Gastroesophageal sphincter (tissue), 4 donors: ENCODE measurements around the gene WNT9A. TPM values are rescaled to one million over a fixed set of nuclear protein-coding genes. Genes with fewer than 3 reads are reported as not detected.
"Not testable (repeated sequence)": the region's sequence is repeated elsewhere in the genome, so short reads cannot be mapped to it uniquely, and the experiment has no call there.

Experiments used
- ATAC-seq: fragments of 150-250 bp; one replicate; pipeline ENCODE4 v1.9.1; 2016; ENCODE audit warnings: mild to moderate bottlenecking, moderate library complexity
- H3K27ac ChIP-seq, 4 donors: fragments of 200-600 bp; sonication (generic) in 3 of 4; 1 replicate in 3 of 4; 2 replicates in 1 of 4; pipeline ENCODE4 v1.5.1; 2016 to 2019
- H3K27me3 ChIP-seq: fragments of 200-600 bp; sonication (generic); one replicate; pipeline ENCODE4 v1.5.1; 2019
- H3K36me3 ChIP-seq, 2 donors: fragments of 200-600 bp; sonication (generic); one replicate each; pipeline ENCODE4 v1.5.1; 2019; ENCODE audit warnings: control low read depth in 1 of 2
- H3K4me1 ChIP-seq, 3 donors: fragments of 200-600 bp; sonication (generic); 1 replicate in 2 of 3; 2 replicates in 1 of 3; pipeline ENCODE4 v1.5.1; 2016 to 2019; ENCODE audit warnings: control low read depth in 2 of 3
- H3K4me3 ChIP-seq, 2 donors: fragments of 200-600 bp; sonication (generic); one replicate each; pipeline ENCODE4 v1.5.1; 2019; ENCODE audit warnings: mild to moderate bottlenecking in 1 of 2, moderate library complexity in 1 of 2
- H3K9me3 ChIP-seq, 3 donors: fragments of 200-600 bp; sonication (generic); one replicate each; pipeline ENCODE4 v1.5.1; 2017 to 2019; ENCODE audit warnings: control low read depth in 2 of 3
- CTCF ChIP-seq, 4 experiments: fragments of 200-600 bp in 2 of 4; fragments of 450-650 bp in 2 of 4; sonication (generic) in 1 of 4; IDR thresholded peaks; one replicate each; pipeline ENCODE4 v1.5.1; 2017 to 2019; ENCODE audit warnings: antibody characterized with exemption in 4 of 4, mild to moderate bottlenecking in 2 of 4, moderate library complexity in 2 of 4
- EP300 ChIP-seq: sonication (generic); formaldehyde crosslinking; IDR thresholded peaks from one replicate; pipeline ENCODE4 v1.6.1; 2017; ENCODE audit warnings: antibody characterized with exemption, mild to moderate bottlenecking
- POLR2A ChIP-seq, 2 donors: fragments of 450-650 bp; IDR thresholded peaks; one replicate each; pipeline ENCODE4 v1.6.1; 2017; ENCODE audit warnings: antibody characterized with exemption in 2 of 2, mild to moderate bottlenecking in 2 of 2, moderate library complexity in 1 of 2
- POLR2AphosphoS5 ChIP-seq: sonication (generic); formaldehyde crosslinking; IDR thresholded peaks from one replicate; pipeline ENCODE4 v1.6.1; 2017; ENCODE audit warnings: antibody characterized with exemption
- WGBS, 2 donors: methylation state at CpG; one replicate each; pipeline ENCODE4 v1.1.5; 2018; ENCODE audit warnings: low coverage in 1 of 2; 5-methylcytosine and 5-hydroxymethylcytosine counted together
- total RNA-seq, 4 donors: library from RNA; depleted of rRNA; stranded (reverse); fragments of >200 nt; gene quantifications; one replicate each; pipeline ENCODE4 v1.1.0, GENCODE V29; 2016

Gene WNT9A
- total RNA-seq, 4 donors from 2014 or later: 5.4 to 14.0 (median 6.6) TPM

GRCh38 chr1:227912866-227913265 lies 34.9 kb downstream of the WNT9A start:
- H3K9me3 ChIP-seq: no peaks in the 10 kb centered on the region
- H3K36me3 ChIP-seq: no peaks in the 10 kb centered on the region
- TF ChIP-seq CTCF (IDR thresholded peaks at IDR 0.05) (no peak), POLR2A (IDR thresholded peaks at IDR 0.05) (no peak)
- no peaks in the 10 kb centered on the region for H3K27me3 ChIP-seq
- H3K4me3 ChIP-seq: no peak overlapping the region
- H3K4me1 ChIP-seq: no peaks in the 10 kb centered on the region
- H3K27ac ChIP-seq: no peak overlapping the region
- no peak for ATAC-seq
- WGBS, 2 donors: 59 to 70% methylated on average over 14 of the region's 14 CpGs

GRCh38 chr1:227911376-227911775 lies 36.4 kb downstream of the WNT9A start:
- Histone ChIP-seq H3K36me3 (no peaks in the 10 kb centered on the region), H3K9me3 (no peaks in the 10 kb centered on the region), H3K27ac (no peak overlapping the region), H3K27me3 (no peaks in the 10 kb centered on the region), H3K4me3 (no peak overlapping the region), H3K4me1 (no peaks in the 10 kb centered on the region)
- WGBS, 2 donors: 80 to 91% methylated on average over 6 to 8 of the region's 8 CpGs
- ATAC-seq: no peak
- TF ChIP-seq POLR2AphosphoS5: no peak
- TF ChIP-seq EP300: no peak
- TF ChIP-seq CTCF (IDR thresholded peaks at IDR 0.05): no peak
- TF ChIP-seq POLR2A (IDR thresholded peaks at IDR 0.05): no peak

- H3K27ac ChIP-seq: no peak overlapping the region
- no peaks in the 10 kb centered on the region for H3K27me3 ChIP-seq
- WGBS, 2 donors: 79% methylated on average over 7 of the region's 10 CpGs; no CpG with 5 or more reads in 1 of the 2 donors
- H3K9me3 ChIP-seq: no peaks in the 10 kb centered on the region
- ATAC-seq: no peak
- no peaks in the 10 kb centered on the region for H3K36me3 ChIP-seq
- no peak for TF ChIP-seq EP300
- TF ChIP-seq CTCF (IDR thresholded peaks at IDR 0.05): no peak
- TF ChIP-seq POLR2A (IDR thresholded peaks at IDR 0.05): no peak
- no peak for TF ChIP-seq POLR2AphosphoS5
- H3K4me1 ChIP-seq: no peaks in the 10 kb centered on the region
- no peak overlapping the region for H3K4me3 ChIP-seq
Measured at GRCh38 chr1:227910511-227911153, 37.1 kb downstream of the WNT9A start.

GRCh38 chr1:227909923-227910328 lies 37.8 kb downstream of the WNT9A start:
- H3K27me3 ChIP-seq, H3K4me1 ChIP-seq, H3K36me3 ChIP-seq, ATAC-seq, H3K4me3 ChIP-seq, H3K9me3 ChIP-seq, H3K27ac ChIP-seq: not testable (repeated sequence)
- 62 to 68% methylated on average over 8 of the region's 8 CpGs for WGBS, 2 donors

GRCh38 chr1:227909188-227909587 lies 38.5 kb downstream of the WNT9A start:
- Histone ChIP-seq H3K36me3 (no peaks in the 10 kb centered on the region), H3K27ac (no peak overlapping the region), H3K9me3 (no peaks in the 10 kb centered on the region), H3K4me3 (no peak overlapping the region), H3K4me1 (no peaks in the 10 kb centered on the region), H3K27me3 (no peaks in the 10 kb centered on the region)
- TF ChIP-seq CTCF (IDR thresholded peaks at IDR 0.05): no peak
- no peak for TF ChIP-seq POLR2A (IDR thresholded peaks at IDR 0.05)
- TF ChIP-seq POLR2AphosphoS5: no peak
- TF ChIP-seq EP300: no peak
- 67 to 83% methylated on average over 1 to 2 of the region's 2 CpGs for WGBS, 2 donors
- ATAC-seq: no peak
